ENCODE data around the gene CHCHD3. TPM values are rescaled to one million over a fixed set of nuclear protein-coding genes. Genes with fewer than 3 reads are reported as not detected.

Gene CHCHD3
- total and polyA plus RNA-seq, 4 donors, result 25.5 to 37.8 (median 31.8) TPM

- Histone ChIP-seq H3K4me1 (ENCODE audit: control insufficient read depth in 4 of 4, insufficient read depth in 4 of 4, low read length in 3 of 4) (no peaks in the 10 kb centered on the region), H3K9me3 (ENCODE audit: control insufficient read depth in 4 of 4, low read length in 3 of 4) (no peaks in the 10 kb centered on the region), H3K36me3 (ENCODE audit: control insufficient read depth in 4 of 4, insufficient read depth in 3 of 4, low read depth in 1 of 4, low read length in 3 of 4) (peaks cover 0 to 5% (median 0%) of the 10 kb centered on the region in 4 donors), H3K4me3 (ENCODE audit: low read depth in 1 of 3, low read length in 3 of 3) (no peak overlapping the region), H3K9ac (ENCODE audit: low read depth in 1 of 2, low read length in 2 of 2) (no peak overlapping the region), H3K27me3 (ENCODE audit: control insufficient read depth in 4 of 4, insufficient read depth in 4 of 4, low read length in 3 of 4) (no peaks in the 10 kb centered on the region), H3K27ac (ENCODE audit: low read depth in 1 of 2, low read length in 2 of 2) (no peak overlapping the region)
- TF ChIP-seq JUND (IDR thresholded peaks at IDR 0.05) (no peak), NR2F2 (IDR thresholded peaks at IDR 0.05) (no peak), YY1 (IDR thresholded peaks at IDR 0.05) (no peak), SP1 (IDR thresholded peaks at IDR 0.05) (no peak), RAD21 (IDR thresholded peaks at IDR 0.05) (no peak), RXRA (IDR thresholded peaks at IDR 0.05) (no peak), ZBTB33 (IDR thresholded peaks at IDR 0.05) (no peak)
- WGBS, result 91% methylated on average over 2 of the region's 2 CpGs
- no peak for DNase-seq (ENCODE audit: low spot score)
Observed at GRCh38 chr7:133047321-133047720, 34.6 kb downstream of the CHCHD3 start.

GRCh38 chr7:133044722-133045473 is 37.0 kb downstream of the CHCHD3 start:
- Histone ChIP-seq H3K36me3 (ENCODE audit: control insufficient read depth in 4 of 4, insufficient read depth in 3 of 4, low read depth in 1 of 4, low read length in 3 of 4) (peaks cover 0 to 5% (median 0%) of the 10 kb centered on the region in 4 donors), H3K27ac (ENCODE audit: low read depth in 1 of 2, low read length in 2 of 2) (no peak overlapping the region), H3K4me1 (ENCODE audit: control insufficient read depth in 4 of 4, insufficient read depth in 4 of 4, low read length in 3 of 4) (no peaks in the 10 kb centered on the region), H3K27me3 (ENCODE audit: control insufficient read depth in 4 of 4, insufficient read depth in 4 of 4, low read length in 3 of 4) (no peaks in the 10 kb centered on the region), H3K9me3 (ENCODE audit: control insufficient read depth in 4 of 4, low read length in 3 of 4) (no peaks in the 10 kb centered on the region), H3K4me3 (ENCODE audit: low read depth in 1 of 3, low read length in 3 of 3) (no peak overlapping the region), H3K9ac (ENCODE audit: low read depth in 1 of 2, low read length in 2 of 2) (no peak overlapping the region)
- 94% methylated on average over 9 of the region's 9 CpGs for WGBS
- DNase-seq (ENCODE audit: low spot score), result no peak
- TF ChIP-seq YY1 (IDR thresholded peaks at IDR 0.05), result no peak
- no peak for TF ChIP-seq ZBTB33 (IDR thresholded peaks at IDR 0.05)
- no peak for TF ChIP-seq FOXA1 (IDR thresholded peaks at IDR 0.05)
- no peak for TF ChIP-seq NR2F2 (IDR thresholded peaks at IDR 0.05)
- TF ChIP-seq ATF3 (IDR thresholded peaks at IDR 0.05), result no peak
- no peak for TF ChIP-seq GABPA (IDR thresholded peaks at IDR 0.05 in 1 of 2, conservative IDR thresholded peaks at IDR 0.05 in 1 of 2)
- TF ChIP-seq TAF1 (conservative IDR thresholded peaks at IDR 0.05), result no peak
- no peak for TF ChIP-seq RAD21 (IDR thresholded peaks at IDR 0.05)
- TF ChIP-seq HNF4G (IDR thresholded peaks at IDR 0.05), result no peak
- no peak for TF ChIP-seq HNF4A (conservative IDR thresholded peaks at IDR 0.05)
- no peak for TF ChIP-seq EGR1 (IDR thresholded peaks at IDR 0.05; ENCODE audit: low read depth in 2 of 2)
- TF ChIP-seq REST (IDR thresholded peaks at IDR 0.05), result no peak
- TF ChIP-seq SP1 (IDR thresholded peaks at IDR 0.05), result no peak
- TF ChIP-seq, protein P1, sequence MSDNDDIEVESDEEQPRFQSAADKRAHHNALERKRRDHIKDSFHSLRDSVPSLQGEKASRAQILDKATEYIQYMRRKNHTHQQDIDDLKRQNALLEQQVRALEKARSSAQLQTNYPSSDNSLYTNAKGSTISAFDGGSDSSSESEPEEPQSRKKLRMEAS (IDR thresholded peaks at IDR 0.05), result no peak

Measured in liver (tissue), 9 donors.